Measurements from ENCODE around the gene MYO1E. TPM values are rescaled to one million over a fixed set of nuclear protein-coding genes. Genes with fewer than 3 reads are reported as not detected.
A peak's percentile ranks its signal among the peaks of the same experiment; 100 is the strongest.

Gene MYO1E
- total RNA-seq, 3 donors from 2014 or later: 1.5 to 3.9 (median 2.3) TPM

DNA sequence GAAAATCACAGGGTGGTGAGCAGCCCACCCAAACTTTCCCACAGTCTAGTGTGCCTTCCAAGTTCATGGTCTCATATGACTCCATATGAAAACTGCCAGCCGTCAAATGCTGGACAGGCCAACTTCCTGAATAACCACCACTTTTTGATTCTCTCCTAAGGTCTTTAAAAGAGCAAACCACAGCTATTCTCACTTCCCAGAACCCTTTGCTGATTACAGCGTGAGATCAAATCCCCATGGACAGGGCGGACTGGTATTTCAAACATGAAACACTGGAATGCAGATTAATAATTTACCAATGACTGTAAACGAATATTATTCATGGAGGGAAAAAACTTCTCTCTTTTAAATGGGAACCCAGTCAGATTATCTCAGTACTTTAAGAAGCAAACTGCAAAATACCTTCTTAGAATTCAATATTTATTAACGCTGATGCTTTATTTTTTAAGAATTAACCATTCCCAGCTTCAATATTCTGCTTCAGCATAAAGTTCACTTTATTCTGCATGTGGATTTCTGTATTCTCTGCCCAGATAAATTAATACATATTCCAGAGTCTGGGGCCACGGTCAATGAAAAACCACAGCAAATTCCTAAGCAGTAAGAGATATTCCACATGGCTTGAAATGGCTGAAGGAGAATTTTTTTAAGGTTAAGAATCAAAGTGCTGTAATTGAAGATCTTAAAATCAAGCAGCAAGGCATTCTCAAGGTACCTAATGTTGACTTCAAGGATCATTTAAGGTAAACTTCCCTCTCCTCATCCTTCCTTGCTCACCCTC lies 42.9 kb downstream of the MYO1E start:
- ATAC-seq (no peak), DNase-seq (no peak)
- no peak overlapping the region for H3K4me3 Mint-ChIP-seq
- no peaks in the 10 kb centered on the region for H3K36me3 Mint-ChIP-seq (ENCODE audit: insufficient read depth)
- H3K27me3 Mint-ChIP-seq (ENCODE audit: low read depth): peaks cover 3% of the 10 kb centered on the region
- peaks cover 10% of the 10 kb centered on the region for H3K4me1 Mint-ChIP-seq (ENCODE audit: low read depth)
- H3K9me3 Mint-ChIP-seq: no peaks in the 10 kb centered on the region

GRCh38 chr15:59329091-59329490 lies 43.6 kb downstream of the MYO1E start:
- peaks cover 7% of the 10 kb centered on the region for H3K4me1 Mint-ChIP-seq (ENCODE audit: low read depth)
- H3K4me3 Mint-ChIP-seq: no peak overlapping the region
- H3K36me3 Mint-ChIP-seq (ENCODE audit: insufficient read depth): no peaks in the 10 kb centered on the region
- H3K9me3 Mint-ChIP-seq: no peaks in the 10 kb centered on the region
- no peak for ATAC-seq
- no peak for DNase-seq
- peaks cover 3% of the 10 kb centered on the region for H3K27me3 Mint-ChIP-seq (ENCODE audit: low read depth)

DNA sequence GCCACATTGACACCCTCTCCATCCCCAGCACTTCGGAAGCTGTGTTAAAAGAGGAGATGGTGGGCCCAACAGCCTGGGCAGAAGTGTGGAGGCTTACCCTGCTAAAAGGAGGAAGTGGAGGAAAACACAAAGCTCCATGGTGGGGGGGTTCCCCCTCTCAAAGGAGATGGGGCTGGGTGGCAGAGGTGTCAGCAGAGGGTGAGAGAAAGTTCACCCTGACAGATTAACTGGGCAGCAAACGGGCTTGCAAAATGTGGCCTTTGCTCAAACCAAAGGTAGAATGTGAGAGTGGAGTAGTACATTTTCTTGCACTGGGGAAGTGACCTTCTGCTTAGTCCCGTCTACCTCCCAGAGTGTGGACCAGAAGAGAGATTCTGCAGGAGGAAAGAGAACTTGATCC lies 44.7 kb downstream of the MYO1E start:
- H3K4me3 Mint-ChIP-seq: no peak overlapping the region
- no peaks in the 10 kb centered on the region for H3K36me3 Mint-ChIP-seq (ENCODE audit: insufficient read depth)
- H3K9me3 Mint-ChIP-seq: no peaks in the 10 kb centered on the region
- DNase-seq: no peak
- H3K27me3 Mint-ChIP-seq (ENCODE audit: low read depth): peaks cover 3% of the 10 kb centered on the region
- no peak for ATAC-seq
- peaks cover 7% of the 10 kb centered on the region for H3K4me1 Mint-ChIP-seq (ENCODE audit: low read depth)

DNA sequence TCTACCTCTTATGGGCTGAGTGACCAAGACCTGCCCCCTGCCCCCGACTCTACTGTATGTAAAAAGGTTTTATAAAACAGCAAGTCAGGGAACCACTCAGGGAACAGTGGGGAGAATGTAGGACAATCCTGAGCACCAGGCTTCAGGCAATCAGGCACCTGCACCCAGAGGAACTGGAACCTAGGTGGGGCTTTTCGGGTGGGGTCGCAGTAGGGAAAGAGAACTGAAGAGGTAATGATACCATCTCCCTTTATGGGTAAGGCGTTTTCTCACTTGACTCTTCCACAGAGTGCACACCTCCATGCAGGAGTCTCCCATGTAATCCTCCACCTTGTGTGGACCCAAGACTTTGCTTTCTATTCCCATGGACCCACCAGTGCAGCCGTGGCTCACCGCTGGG lies 45.8 kb downstream of the MYO1E start:
- Mint-ChIP-seq H3K4me3 (no peak overlapping the region), H3K27me3 (ENCODE audit: low read depth) (peaks cover 3% of the 10 kb centered on the region), H3K4me1 (ENCODE audit: low read depth) (peaks cover 7% of the 10 kb centered on the region), H3K9me3 (no peaks in the 10 kb centered on the region), H3K36me3 (ENCODE audit: insufficient read depth) (no peaks in the 10 kb centered on the region)
- ATAC-seq (no peak), DNase-seq (no peak)

DNA sequence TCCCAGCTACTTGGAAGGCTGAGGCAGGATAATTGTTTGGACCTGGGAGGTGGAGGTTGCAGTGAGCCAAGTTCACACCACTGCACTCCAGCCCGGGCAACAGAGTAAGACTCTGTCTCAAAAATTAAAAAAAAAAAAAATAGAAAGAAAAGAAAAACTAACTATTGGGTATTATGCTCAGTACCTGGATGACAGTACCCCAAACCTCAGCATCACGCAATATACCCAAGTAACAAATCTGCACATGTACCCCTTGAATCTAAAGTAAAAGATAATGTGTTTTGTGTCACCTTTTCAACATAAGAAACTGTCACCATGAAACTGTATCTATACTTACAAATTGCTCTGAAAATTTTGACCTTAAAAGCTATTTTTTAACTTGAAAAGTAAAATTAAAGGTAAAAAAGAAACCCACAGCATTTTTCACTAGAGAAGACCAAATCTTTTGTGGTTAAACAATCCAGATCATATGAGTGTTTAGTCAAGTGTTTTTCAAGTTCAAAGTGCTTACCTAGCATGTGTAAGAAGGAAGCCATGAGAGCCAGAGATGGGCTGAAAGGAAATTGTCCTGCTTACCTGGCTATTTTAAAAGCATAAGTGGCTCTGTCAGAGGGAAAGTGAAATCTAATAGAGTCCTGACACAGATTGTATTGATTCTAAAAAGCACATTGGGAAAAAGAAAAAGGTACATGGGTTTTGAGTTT lies 50.5 kb downstream of the MYO1E start:
- Mint-ChIP-seq H3K4me3 (no peak overlapping the region), H3K36me3 (ENCODE audit: insufficient read depth) (no peaks in the 10 kb centered on the region), H3K27me3 (ENCODE audit: low read depth) (no peaks in the 10 kb centered on the region), H3K4me1 (ENCODE audit: low read depth) (no peaks in the 10 kb centered on the region), H3K9me3 (no peaks in the 10 kb centered on the region)
- DNase-seq (no peak), ATAC-seq (peak in 1 of 2 donors; percentile 38)

DNA sequence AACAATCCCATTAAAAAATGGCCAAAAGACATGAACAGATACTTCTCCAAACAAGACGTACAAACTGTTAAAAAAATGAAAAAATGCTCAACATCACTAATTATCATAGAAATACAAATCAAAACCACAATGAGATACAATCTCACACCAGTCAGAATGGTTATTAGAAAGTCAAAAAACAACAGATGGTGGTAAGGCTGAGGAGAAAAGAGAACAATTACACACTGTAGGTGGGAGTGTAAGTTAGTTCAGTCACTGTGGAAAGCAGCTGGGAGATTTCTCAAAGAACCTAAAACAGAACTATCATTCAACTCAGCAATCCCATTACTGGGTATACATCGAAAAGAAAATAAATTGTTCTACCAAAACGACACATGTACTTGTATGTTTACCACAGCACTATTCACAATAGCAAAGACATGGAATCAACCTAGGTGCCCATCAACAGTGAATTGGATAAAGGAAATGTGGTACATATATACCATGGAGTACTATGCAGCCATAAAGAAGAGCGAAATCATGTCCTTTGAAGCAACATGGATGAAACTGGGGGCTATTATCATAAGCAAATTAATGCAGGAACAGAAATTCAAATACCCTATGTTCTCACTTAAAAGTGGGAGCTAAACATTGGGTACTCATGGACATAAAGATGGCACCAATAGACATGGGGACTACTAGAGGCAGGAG lies 51.5 kb downstream of the MYO1E start:
- Mint-ChIP-seq H3K4me1 (ENCODE audit: low read depth) (no peaks in the 10 kb centered on the region), H3K27me3 (ENCODE audit: low read depth) (no peaks in the 10 kb centered on the region), H3K36me3 (ENCODE audit: insufficient read depth) (no peaks in the 10 kb centered on the region), H3K9me3 (no peaks in the 10 kb centered on the region), H3K4me3 (no peak overlapping the region)
- DNase-seq (no peak), ATAC-seq (peak in 1 of 2 donors; percentile 46)

DNA sequence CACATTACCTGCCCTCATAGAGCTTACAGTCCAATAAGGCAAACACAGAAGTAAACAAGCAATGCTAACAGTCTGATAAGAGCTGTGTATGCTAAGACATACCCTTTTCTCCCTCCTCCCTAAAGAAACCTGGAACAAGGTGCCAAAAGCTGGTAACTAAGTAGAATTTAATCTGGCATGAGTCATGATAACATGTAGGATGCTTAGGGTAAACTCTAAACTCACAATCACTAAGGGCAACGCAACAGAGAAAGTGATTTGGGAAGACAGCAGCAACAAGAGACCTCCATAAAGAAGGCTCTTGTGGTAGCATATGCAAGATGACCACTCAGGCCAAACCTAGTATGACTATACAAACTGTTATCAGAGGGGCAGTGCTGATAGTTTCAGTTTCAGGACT lies 55.5 kb downstream of the MYO1E start:
- Mint-ChIP-seq H3K27me3 (ENCODE audit: low read depth) (no peaks in the 10 kb centered on the region), H3K9me3 (no peaks in the 10 kb centered on the region), H3K4me1 (ENCODE audit: low read depth) (no peaks in the 10 kb centered on the region), H3K36me3 (ENCODE audit: insufficient read depth) (no peaks in the 10 kb centered on the region), H3K4me3 (no peak overlapping the region)
- DNase-seq (no peak), ATAC-seq (no peak)

DNA sequence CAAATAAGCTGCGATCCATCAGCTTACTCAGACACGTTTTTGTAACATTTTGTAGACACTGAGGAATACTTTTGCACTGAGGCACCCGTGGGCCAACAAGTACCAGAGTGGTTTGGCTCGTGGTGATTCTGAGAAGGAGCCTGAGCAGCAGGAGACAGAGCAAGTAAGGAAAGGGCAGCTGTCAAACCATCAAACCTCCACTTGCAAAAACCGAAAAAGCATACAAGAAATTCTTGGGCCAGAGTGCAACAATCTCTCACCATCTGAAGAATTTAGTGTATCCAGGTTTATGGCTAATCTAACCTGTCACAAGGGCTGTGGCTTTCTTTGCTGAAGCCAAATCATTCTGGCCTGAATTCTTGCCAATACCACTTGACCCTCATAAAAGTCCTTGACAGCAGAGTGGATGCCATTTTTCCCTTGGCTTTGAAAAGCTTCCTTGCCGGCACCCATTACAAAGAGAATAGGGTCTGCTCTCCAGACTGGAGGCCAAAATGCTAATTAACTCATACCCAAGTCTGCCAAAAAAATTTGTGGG lies 56.7 kb downstream of the MYO1E start:
- H3K36me3 Mint-ChIP-seq (ENCODE audit: insufficient read depth): no peaks in the 10 kb centered on the region
- no peaks in the 10 kb centered on the region for H3K4me1 Mint-ChIP-seq (ENCODE audit: low read depth)
- H3K9me3 Mint-ChIP-seq: no peaks in the 10 kb centered on the region
- ATAC-seq (no peak), DNase-seq (no peak)
- H3K4me3 Mint-ChIP-seq: no peak overlapping the region
- H3K27me3 Mint-ChIP-seq (ENCODE audit: low read depth): peaks cover 2% of the 10 kb centered on the region

DNA sequence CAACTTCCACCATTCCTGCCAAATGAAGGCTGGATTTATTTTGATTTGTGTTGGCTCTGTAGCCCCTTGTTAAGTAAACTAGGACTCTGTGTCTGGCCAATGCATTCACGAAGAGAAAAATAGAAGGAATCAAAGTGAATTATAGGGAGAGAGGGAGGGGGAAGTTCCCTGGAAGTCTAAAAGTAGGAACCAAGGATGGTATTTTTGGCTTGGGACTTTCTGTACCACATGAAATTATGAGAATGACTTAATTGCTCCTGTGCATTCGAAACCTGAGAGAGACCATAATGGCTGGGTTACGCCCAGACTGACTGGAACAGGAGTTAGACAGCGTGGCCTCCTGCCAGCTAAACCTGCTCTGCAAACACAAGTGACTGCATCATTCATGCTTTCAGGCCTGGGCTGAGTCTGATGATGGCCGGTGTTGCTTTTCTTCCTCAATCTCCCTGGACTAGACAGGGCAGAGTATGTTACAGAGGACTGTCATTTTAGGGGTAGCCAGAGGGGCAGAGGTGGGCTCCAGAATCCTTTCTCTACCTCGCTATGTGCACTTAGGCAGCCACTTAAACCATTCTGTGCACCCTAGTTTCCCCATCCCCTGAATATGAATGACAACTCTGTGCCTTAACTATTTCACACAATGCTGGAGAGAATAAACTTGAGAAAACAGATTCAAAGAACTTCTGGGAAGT lies 58.9 kb downstream of the MYO1E start:
- Mint-ChIP-seq H3K9me3 (no peaks in the 10 kb centered on the region), H3K27me3 (ENCODE audit: low read depth) (peaks cover 4% of the 10 kb centered on the region), H3K4me3 (no peak overlapping the region), H3K36me3 (ENCODE audit: insufficient read depth) (no peaks in the 10 kb centered on the region), H3K4me1 (ENCODE audit: low read depth) (no peaks in the 10 kb centered on the region)
- DNase-seq (no peak), ATAC-seq (no peak)

GRCh38 chr15:59312205-59312604 lies 60.5 kb downstream of the MYO1E start:
- Mint-ChIP-seq H3K9me3 (no peaks in the 10 kb centered on the region), H3K27me3 (ENCODE audit: low read depth) (peaks cover 4% of the 10 kb centered on the region), H3K4me1 (ENCODE audit: low read depth) (no peaks in the 10 kb centered on the region), H3K4me3 (no peak overlapping the region), H3K36me3 (ENCODE audit: insufficient read depth) (no peaks in the 10 kb centered on the region)
- ATAC-seq: no peak
- no peak for DNase-seq

- Mint-ChIP-seq H3K4me1 (ENCODE audit: low read depth) (no peaks in the 10 kb centered on the region), H3K36me3 (ENCODE audit: insufficient read depth) (no peaks in the 10 kb centered on the region), H3K4me3 (no peak overlapping the region), H3K9me3 (no peaks in the 10 kb centered on the region), H3K27me3 (ENCODE audit: low read depth) (peaks cover 4% of the 10 kb centered on the region)
- ATAC-seq (no peak), DNase-seq (no peak)
These were observed 61.5 kb downstream of the MYO1E start for GRCh38 chr15:59311195-59311594.

DNA sequence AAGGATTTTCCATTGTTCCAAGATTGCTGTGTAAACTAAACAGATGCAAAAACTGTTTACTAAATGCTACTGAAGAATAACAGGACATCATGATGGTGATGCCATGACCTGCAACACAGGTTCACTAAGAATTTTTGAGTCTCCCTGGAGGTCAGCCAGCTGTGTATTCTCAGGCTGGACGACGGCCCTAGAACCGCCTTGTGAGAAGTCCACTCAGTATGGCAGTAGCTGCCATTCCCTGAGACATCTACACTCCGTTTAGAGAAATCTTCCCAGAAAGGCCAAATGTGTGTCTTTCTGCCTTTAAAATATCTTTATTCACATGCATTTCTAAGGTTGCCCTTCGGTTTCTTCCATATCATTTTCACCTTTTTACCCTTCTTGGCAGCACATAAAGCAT lies 63.3 kb downstream of the MYO1E start:
- no peaks in the 10 kb centered on the region for H3K4me1 Mint-ChIP-seq (ENCODE audit: low read depth)
- ATAC-seq (no peak), DNase-seq (no peak)
- no peaks in the 10 kb centered on the region for H3K9me3 Mint-ChIP-seq
- H3K36me3 Mint-ChIP-seq (ENCODE audit: insufficient read depth): no peaks in the 10 kb centered on the region
- H3K4me3 Mint-ChIP-seq: no peak overlapping the region
- peaks cover 4% of the 10 kb centered on the region for H3K27me3 Mint-ChIP-seq (ENCODE audit: low read depth)

GRCh38 chr15:59307165-59307537 lies 65.5 kb downstream of the MYO1E start:
- no peak for ATAC-seq

DNA sequence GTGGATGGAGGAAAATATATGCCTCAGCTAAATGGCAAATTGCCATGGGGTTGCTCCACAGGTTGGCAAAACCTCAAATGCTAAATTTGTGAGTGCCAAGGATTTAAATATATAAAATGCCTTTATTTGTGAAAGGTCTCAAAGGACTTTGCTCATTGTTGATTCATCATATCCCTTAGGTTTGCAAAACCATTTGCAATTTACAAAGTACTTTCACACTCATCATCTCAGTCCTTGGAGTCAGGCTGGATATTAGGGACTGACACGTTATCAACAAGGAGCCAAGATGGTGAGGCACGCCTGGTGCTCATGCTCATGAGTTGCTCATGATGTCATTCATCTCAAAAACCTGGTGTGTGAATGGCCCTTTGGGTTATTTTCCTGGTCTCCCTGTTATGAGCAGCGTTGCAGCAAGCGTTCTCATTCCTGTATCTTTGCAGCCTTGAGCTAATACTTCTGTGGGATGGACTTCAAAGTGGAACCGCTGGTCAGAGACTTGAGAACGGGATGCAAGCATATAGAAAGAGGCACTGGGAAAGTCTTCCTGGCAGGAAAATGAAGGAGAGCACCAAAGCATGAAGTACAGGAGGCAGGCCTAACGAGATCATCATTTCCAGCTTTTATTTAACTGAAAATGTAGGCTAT lies 66.0 kb downstream of the MYO1E start:
- Mint-ChIP-seq H3K4me3 (no peak overlapping the region), H3K36me3 (ENCODE audit: insufficient read depth) (no peaks in the 10 kb centered on the region), H3K9me3 (no peaks in the 10 kb centered on the region), H3K27me3 (ENCODE audit: low read depth) (peaks cover 4% of the 10 kb centered on the region), H3K4me1 (ENCODE audit: low read depth) (no peaks in the 10 kb centered on the region)
- no peak for ATAC-seq
- DNase-seq: no peak

More at GRCh38 chr15:59307165-59307537, 65.5 kb downstream of the MYO1E start:
- H3K36me3 Mint-ChIP-seq (ENCODE audit: insufficient read depth): no peaks in the 10 kb centered on the region
- no peak overlapping the region for H3K4me3 Mint-ChIP-seq
- peaks cover 4% of the 10 kb centered on the region for H3K27me3 Mint-ChIP-seq (ENCODE audit: low read depth)
- no peaks in the 10 kb centered on the region for H3K9me3 Mint-ChIP-seq
- DNase-seq: no peak
- no peaks in the 10 kb centered on the region for H3K4me1 Mint-ChIP-seq (ENCODE audit: low read depth)

Data from activated T-cell treated with anti-CD3 and anti-CD28 coated beads, Interleukin-2, amount 50 U/mL, for 4 hours (primary cell).